Testis (tissue), 2 donors: ENCODE data around the gene CELF2.

ENCODE experiments used
- POLR2A ChIP-seq: fragments of 450-650 bp; IDR thresholded peaks from one replicate; pipeline ENCODE4 v1.6.1; 2017; ENCODE audit warnings: antibody characterized with exemption, mild to moderate bottlenecking, moderate library complexity
- TF ChIP-seq, protein P1 (sequence below), 3 experiments: fragments of 450-650 bp in 2 of 3; fragments of 200-600 bp in 1 of 3; sonication (generic) in 1 of 3; IDR thresholded peaks; one replicate each; pipeline ENCODE4 v1.5.1; 2016 to 2019; ENCODE audit warnings: antibody characterized with exemption in 3 of 3, mild to moderate bottlenecking in 2 of 3, moderate library complexity in 1 of 3

GRCh38 chr10:11331046-11331577 is 313.4 kb downstream of the CELF2 start:
- TF ChIP-seq, protein P1, sequence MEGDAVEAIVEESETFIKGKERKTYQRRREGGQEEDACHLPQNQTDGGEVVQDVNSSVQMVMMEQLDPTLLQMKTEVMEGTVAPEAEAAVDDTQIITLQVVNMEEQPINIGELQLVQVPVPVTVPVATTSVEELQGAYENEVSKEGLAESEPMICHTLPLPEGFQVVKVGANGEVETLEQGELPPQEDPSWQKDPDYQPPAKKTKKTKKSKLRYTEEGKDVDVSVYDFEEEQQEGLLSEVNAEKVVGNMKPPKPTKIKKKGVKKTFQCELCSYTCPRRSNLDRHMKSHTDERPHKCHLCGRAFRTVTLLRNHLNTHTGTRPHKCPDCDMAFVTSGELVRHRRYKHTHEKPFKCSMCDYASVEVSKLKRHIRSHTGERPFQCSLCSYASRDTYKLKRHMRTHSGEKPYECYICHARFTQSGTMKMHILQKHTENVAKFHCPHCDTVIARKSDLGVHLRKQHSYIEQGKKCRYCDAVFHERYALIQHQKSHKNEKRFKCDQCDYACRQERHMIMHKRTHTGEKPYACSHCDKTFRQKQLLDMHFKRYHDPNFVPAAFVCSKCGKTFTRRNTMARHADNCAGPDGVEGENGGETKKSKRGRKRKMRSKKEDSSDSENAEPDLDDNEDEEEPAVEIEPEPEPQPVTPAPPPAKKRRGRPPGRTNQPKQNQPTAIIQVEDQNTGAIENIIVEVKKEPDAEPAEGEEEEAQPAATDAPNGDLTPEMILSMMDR (IDR thresholded peaks at IDR 0.05), result no peak
- TF ChIP-seq POLR2A, result no peak
